Measurements from ENCODE around the gene PROKR1.
"Not testable (repeated sequence)": the region's sequence is repeated elsewhere in the genome, so short reads cannot be mapped to it uniquely, and the experiment has no call there.

PROKR1 gene

DNA sequence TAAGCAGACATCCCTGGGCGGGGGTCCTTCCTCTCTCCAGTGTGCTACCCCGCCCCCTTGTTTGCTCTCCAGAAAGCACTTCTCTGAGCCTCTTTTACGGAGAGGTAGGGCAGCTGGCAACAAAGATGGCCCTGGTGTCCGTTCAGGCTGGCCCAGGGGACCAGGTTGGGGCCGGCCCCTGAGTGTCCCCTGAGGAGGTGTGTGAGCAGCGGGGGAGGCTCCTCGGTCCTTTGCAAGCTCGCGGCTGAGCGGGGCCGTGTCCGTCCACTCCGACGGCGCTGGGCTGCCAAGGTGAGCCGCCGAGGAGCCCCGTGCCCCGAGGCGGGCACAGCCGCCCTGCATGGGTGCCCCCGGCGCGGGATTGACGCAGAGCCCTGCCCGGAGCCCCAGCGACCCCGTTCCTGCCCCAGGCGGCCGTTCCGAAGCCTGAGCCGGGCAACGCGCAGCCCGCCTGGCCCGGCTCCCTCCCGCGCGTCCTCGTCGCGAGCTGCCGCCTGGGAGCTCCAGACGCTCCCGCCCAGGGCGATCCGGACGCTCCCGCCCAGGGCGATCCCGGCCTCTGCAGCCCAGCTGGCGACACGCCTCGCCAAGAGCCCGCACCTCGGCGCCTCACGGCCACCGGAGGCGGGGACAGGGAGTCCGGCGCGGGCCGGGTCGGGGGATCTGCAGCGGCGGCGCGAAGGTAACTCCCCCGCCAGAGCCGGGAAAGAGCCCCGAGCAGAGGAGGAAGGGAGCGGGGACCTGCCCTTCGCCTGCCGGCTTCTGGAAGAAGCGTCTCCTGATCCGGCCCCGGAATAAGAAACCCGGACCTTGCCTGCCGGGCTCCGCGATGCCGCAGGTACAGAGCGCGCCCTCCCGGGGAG, at the start of gene PROKR1:
TSS of gene PROKR1 (plus strand) at position 569 of the 863 bp plus-strand sequence. CDS start 2,243 bp downstream, outside the sequence.
- no peak for DNase-seq

DNA sequence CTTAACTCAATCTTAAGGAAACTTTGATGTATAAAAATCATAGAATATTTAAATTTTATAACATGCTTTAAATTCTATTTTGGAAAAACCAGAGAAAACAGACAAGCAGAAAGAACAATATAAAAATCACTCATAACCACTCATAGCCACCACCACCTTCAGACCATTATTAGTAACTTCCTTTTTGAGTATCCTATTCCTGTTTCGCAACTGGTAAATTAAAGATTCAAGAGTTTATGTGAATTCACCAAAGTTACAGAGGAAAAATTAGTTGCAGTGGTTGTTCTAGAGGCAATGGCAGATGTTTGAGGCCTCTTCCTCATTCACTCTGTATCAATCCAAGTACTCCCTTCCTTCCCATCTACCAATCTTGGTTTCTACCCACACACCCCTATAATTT, 49.3 kb upstream of the PROKR1 start:
- no peak for DNase-seq

DNA sequence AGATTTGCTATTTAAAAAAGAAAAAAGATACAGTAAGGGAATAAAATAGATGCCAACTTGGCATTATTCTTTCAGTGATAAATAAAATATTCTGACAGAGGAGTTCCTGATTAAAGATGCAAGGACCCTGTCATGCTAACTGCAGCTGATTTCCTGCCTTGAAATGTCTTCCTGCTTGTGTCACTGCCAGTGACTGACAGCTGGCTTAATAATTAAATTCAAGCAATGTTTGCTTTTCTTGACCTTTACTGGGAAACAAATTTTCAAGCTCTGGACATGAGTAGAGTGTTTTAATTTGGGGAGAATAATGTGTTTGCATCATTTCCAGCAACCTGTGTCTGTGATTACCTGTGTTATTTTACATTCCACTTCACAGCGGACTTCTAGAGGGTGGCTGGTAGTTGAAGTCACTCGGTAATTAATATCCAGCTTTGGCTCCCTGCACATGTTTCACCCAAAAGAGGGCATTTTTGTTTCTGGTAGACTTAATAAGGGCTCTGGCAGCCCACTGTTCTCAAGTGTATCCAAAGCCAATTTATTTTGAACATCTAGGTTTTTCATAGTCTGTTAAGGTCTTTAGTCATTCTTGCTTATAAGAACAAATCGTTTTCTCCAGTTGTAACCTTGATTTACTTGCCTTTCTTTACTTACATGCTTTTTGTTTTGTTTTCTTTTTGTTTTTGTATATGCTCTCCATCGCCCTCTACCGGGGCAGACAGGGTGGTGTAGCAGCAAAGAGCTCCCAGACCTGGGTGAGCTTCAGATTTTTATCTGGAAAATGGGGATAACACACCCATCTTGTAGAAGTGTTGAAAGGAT, 48.5 kb upstream of the PROKR1 start:
- DNase-seq, result peak; percentile 37 to 55

DNA sequence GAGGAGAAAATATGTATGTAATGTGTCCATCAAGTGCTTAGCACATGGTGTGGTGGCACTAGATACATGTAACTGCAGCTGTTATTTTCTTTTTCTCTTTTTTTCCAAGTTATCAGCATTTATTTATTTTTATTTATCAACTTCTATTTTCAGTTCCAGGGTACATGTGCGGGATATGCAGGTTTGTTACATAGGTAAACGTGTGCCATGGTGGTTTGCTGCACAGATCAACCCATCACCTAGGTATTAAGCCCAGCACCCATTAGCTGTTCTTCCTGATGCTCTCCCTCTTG, 47.9 kb upstream of the PROKR1 start:
- not testable (repeated sequence) for DNase-seq

DNA sequence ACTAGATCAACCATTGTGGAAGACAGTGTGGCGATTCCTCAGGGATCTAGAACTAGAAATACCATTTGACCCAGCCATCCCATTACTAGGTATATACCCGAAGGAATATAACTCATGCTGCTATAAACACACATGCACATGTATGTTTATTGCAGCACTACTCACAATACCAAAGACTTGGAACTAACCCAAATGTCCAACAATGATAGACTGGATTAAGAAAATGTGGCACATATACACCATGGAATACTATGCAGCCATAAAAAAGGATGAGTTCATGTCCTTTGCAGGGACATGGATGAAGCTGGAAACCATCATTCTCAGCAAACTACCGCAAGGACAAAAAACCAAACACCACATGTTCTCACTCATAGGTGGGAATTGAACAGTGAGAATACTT, 42.9 kb upstream of the PROKR1 start:
- not testable (repeated sequence) for DNase-seq

DNA sequence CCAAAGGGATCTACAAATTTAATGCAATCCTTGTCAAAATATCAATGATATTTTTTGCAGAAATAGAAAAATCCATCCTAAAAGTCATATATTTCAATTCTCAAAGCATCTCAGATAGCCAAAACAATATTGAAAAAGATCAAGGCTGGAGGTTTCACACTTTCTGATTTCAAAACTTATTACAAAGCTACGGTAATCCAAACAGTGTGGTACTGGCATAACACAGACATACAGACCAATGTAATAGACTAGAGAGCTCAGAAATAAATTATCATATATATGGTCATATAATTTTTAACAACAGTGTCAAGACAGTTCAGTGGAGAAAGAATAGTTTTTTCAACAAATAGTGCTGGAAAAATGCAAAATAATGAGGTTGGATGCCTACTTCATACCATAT, 40.3 kb upstream of the PROKR1 start:
- no peak for DNase-seq

DNA sequence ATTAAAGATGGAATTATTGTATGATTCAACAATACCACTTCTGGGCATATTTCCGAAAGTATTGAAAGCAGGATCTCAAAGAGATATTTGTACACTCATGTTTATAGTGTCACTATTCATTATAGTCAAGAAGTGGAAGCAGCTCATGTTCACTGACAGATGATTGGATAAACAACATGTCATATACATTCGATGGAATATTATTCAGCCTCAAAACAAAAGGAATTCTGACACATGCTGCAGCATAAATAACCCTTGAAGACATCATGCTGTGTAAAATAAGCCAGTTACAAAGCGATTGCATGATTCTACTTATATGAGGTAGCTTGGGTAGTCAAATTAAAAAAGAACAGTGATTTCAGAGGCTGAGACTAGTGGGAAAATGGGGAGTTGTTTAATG, 39.3 kb upstream of the PROKR1 start:
- DNase-seq, result no peak

DNA sequence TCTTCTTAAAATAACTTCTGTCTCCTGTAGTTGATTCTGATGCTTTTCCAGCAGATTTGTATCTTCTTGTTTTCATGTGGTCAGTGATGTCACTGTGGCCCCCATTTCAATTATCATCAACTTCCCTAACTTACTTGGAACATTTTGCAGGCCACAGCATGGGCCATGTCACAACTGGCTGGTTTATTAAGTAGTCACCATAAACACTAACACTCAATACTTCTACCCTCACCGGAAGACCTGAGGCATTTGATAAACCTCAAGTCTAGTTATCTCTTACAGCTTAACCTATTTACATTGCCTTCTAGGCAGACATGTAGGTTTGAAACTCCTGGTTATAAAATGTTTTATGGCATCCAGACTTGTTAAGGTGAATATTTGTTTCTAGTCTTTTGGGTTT, 37.4 kb upstream of the PROKR1 start:
- DNase-seq, result no peak

DNA sequence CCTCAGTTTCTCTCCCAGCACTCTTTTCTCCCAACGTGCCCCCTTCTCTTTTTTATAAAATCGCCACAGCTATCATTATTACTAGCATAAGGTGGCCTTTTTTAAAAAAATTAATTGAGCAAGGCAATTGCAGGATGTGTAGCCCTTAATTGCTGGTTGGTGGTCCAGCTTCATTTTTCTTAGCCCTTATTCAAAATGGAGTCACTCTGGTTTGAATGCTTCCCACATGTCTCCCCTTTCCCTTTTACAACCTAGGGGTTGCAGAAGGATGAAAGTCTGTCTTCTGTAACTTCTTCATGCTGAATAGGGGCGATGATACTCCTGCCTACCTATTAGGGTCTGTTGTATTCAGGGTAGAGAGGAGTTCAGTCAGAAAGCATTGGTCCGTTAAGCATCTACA, 36.6 kb upstream of the PROKR1 start:
- no peak for DNase-seq

DNA sequence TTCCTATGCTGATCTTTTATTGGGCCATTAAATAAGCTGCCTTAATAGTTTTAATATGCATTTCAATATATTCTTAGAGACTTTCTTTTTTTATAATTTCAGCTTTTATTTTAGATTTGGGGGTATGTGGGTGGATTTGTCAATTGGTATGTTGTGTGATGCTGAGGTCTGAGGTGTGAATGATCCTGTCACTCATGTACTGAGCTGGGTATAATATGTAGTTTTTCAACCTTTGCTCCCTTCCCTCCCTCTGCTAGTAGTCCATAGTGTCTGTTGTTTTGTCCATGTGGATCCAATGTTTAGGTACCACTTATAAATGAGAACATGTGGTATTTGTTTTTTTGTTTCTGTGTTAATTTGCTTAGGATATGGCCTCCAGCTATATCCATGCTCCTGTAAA, 35.5 kb upstream of the PROKR1 start:
- DNase-seq, result no peak

DNA sequence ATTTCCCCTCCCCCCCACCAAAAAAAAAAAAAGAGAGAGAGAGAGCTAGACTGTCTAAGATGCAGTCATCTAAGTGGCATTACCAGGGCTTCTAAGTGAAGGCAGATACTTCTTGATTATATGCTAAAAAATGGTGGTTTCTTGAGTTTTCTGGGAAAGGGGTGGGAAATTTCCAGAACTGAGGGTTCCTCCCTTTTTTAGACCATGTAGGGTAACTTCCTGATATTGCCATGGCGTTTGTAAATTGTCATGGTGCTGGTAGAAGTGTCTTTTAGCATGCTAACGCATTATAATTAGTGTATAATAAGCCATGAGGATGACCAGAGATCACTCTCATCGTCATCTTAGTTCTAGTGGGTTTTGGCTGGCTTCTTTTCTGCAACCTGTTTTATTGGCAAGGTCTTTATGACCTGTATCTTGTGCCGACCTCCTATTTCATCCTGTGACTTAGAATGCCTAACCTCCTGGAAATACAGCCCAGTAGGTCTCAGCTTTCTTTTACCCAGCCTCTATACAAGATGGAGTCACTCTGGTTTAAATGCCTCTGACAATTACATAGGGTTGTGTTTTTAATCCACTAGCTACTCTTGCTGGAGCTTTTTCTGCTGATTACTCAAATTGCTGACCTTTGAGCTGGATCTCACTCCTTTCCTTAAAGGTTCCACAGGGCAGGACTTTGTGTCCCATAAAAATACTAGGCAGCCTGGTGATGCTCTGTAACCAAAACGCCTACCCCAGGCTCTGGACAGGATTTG, 30.4 kb upstream of the PROKR1 start:
- no peak for DNase-seq

DNA sequence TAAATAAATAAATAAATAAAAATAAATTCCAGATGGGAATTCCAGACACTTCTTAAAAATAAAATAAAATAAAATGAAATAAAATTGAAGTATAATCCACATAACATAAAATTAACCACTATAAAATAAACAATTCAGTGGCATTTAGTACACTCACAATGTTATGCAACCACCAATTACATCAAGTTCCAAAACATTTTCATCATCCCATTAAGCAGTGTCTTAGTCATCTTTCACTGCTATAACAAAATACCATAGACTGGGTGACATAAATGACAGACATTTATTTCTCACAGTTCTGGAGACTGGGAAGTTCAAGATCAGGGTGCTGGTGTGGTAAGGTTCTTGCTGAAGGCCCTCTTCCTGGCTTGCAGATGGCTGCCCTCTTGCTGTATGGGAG, 22.6 kb upstream of the PROKR1 start:
- DNase-seq, result no peak

DNA sequence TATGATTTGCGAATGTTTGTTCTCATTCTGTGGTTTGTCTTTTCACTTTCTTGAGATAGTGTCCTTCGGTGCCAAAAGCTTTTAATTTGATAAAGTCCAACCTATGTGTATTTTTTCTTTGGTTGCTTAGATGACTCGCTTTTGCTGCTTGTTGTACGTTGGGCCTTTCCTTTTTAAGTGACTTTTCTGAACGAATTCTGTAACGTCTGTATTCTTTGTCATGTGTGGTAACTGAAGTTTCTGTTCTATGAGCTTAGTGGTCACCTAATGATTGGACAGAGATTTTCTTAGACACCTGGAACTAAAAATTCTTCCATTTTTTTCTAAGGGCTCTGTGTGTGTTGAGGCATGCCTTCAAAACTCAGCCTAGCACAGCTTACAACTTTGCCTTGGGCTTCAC, 19.6 kb upstream of the PROKR1 start:
- no peak for DNase-seq

DNA sequence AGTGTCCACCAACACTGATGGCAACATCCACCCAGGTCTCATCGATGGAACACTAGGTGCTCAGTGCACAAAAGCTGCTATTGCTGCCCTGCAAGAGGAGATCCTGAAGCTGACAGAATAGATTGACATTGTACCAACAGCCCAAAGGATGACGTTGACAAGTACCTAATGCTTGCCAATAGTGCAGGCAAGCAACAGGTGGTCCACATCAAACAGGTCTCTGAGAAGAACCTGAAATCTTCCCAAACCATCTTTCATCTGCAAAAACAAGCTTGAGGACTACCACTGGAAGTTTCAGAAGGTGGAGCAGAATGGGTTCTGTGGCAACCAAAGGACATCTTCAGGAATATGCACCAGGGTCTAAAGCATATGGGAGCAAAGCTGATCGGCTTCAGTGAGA, 15.8 kb upstream of the PROKR1 start:
- DNase-seq, result no peak

DNA sequence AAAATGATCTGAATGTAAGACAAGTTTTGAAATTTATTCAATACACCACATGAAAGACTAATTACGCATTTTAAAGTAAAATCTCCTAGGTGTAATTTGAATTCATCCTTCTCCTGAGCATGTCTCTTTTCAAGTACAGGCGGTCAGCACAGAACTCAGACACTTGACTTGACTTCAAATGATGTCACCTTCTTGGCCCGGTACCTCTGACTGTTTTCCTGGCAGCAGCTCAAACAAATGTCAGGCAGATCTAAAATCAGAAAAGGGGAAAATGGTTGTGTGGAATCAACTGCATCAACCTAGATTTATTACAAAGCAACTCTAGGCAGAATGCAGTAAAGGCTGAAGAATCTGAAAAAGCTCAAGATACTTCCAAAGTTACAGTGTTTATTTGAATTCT, 11.4 kb upstream of the PROKR1 start:
- no peak for DNase-seq

DNA sequence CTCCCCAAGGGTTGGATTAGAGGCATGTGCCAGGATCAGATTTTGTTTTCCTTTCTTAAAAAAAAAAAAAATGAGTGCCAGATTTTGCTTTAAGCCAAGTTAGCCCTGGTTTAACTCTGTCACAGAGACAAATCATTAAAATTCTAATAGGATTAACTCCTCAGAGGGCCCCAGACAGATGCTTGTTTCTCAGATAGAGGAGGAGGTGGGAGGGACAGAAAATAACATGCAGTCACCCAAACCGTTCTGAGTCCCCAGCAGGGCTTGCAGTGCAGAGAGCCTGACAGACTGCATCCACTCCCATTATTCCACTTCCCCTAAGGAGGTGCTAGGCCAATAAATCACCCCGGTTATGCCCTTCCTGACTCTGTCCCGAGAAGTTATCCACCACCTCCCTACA, 6.3 kb upstream of the PROKR1 start:
- DNase-seq, result no peak

DNA sequence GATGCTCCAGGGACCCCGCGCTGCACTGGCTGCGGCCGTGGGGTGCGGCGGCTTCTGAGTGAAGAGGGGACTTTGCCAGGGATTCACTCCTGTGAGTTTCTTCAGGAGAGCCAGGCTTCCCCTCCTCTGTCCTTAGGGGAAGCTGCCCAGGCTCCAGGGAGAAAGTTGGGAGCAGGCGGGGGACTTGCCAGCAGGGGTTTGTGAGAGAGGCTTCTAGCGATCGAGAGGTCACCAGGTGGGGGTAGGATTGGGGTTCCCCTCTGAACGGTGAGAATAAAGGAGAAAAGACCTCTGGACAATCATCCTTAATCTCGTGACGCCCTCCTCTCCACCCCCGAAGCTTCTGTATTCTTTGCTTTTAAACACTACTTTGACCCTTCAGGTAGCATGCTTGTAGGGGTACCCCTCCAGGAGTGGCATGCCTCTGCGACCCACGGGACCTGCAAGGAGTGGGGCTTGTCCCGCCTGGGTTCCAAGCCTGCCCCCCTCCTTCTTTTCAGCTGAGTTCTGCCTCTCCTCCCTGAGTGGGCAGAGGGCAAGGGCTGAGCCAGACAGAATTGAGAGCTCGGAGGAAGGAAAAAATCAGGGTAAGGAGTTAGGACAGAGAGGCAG, 601 bp downstream of the PROKR1 start:
- no peak for DNase-seq

DNA sequence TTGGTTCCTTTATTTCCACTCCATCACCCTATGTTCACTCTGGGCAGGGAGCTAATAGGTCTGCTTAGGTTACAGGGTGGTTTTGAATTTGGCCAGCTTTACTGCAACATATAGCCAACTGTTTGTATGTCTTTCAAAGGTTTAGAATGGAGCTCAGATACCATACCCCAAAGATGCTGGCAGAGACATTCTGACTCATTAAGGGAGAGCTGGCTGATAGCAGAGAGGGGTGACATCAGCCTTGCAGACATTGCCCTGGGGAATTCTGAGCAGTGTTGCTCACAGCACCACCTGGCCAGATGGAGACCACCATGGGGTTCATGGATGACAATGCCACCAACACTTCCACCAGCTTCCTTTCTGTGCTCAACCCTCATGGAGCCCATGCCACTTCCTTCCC, 2.1 kb downstream of the PROKR1 start:
- no peak for DNase-seq

DNA sequence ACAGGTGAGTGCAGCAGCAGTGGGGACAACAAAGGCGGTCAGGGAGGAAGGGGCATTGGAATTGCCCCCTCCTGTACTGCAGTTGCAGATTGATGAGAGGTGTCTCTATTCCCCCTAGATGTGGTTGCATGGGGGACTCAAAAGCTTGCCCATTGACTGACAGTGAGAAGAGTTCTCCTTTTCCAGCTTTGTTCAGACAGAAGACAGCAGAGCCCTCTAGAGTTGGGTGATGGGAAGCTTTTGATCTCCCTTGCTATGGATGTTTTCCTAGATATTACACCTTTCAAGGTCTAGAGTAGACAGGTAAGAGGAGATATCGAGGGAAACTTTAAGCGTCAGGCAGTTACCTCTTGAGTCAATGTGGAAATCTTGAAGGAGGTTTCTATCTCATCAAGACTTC, 2.9 kb downstream of the PROKR1 start:
- DNase-seq, result no peak

DNA sequence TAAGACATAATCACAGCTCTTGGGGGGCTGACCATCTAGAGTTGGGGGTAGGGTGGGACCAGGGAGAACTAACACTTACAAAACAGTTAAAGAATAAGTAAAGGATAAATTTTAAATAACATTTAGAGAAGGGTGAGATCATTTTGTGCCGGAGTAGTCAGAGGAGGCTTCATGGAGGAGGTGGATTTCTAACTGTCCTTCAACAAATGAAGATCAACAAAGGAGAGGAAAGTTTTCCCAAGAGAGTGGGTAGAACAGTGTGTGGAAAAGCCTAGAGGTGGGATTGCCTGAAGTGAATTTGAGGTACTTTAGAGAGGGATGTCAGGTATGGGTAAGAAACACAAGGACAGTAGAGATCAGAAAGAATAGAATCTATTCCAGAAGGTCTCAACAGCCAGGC, 7.3 kb downstream of the PROKR1 start:
- DNase-seq, result no peak

DNA sequence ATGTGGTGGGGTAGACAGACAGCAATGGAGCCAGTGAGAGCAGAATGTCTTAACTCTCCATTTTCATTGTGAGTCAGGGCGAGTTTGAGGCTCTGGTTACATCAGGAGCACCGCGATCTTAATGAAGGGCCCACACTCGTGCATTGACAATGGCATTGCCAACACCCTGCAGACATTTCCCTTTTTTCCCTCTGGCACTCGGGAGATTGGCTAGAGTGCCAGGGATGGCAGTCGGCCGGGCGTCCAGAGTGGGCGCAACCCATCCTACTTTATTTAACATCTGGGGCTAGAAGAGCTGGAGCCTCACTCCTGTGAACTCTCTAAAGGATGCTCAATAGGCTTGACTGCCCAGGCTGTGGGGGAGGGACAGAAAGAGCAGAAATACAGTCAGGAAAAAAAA, 9.7 kb downstream of the PROKR1 start:
- no peak for DNase-seq

DNA sequence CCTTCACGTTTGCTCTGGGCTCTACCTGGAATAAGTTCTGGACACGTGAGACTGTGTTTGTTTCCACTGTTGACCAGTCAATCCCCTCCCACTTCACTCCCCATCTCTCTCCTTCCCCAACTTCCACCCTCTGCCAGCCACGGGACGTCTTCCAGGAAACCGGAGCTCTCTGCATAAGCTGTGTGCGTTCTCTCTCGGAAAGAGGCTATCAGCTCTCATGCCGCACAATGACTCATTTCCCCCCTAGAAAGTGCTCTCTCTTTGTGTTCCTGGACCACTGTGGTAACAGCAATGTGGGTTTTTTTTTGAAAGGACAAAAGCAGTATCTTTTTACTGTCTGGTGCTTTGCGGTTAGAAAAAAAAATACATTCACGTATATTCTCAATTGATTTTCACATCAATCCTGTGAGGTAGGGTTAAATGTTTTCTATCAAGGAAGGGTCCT, 10.2 kb downstream of the PROKR1 start:
- DNase-seq, result peak; percentile 22 to 36

DNA sequence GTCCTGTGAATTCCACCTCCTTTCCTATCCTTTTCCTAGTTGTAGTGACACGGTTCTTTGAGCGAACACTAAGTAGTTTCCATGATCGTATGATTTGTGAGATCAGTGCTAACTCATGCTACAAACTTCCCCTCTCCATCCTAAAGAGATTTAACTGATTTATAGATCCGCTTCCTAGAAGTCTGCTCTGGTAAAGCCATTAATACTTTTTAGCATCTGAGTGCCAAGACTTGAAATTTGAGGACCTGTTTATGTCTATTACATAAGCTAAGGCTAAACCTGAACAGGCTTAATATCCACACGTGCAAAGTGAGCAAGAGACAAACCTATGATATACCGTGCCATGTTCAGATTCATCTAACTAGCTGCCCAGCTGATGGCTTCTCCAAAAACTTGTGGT, 14.9 kb downstream of the PROKR1 start:
- no peak for DNase-seq

Data from activated CD4-positive, alpha-beta T cell treated with anti-CD3 and anti-CD28 coated beads for 4 hours (primary cell).